NCI-H2227 (cell line): ENCODE results near the gene IL36RN.
"Not testable (repeated sequence)": the region's sequence is repeated elsewhere in the genome, so short reads cannot be mapped to it uniquely, and the experiment has no call there.

Experiments
- DNase-seq: peaks from one replicate; lab custom pipeline; 2025; ENCODE audit not compliant: unreplicated experiment; lab: John Stamatoyannopoulos, UW

Gene IL36RN

DNA sequence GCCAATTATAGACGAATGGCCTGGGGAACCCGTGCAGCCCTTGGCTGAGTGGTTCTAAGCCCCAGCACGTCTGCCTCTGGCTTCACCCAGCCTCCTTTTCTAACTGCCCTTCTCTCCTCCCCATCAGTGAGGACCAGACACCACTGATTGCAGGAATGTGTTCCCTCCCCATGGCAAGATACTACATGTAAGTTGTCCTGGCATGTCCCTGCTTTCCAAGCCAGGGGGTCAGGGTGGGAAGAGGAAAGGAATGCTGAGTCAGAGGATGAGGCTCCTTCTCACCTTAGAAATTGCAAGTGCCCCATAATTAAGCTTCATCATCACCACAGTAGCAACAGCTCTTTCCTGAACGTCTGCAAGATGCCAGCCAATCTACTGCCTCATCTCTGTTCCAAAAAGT, 13.6 kb downstream of the IL36RN start:
- no peak for DNase-seq

DNA sequence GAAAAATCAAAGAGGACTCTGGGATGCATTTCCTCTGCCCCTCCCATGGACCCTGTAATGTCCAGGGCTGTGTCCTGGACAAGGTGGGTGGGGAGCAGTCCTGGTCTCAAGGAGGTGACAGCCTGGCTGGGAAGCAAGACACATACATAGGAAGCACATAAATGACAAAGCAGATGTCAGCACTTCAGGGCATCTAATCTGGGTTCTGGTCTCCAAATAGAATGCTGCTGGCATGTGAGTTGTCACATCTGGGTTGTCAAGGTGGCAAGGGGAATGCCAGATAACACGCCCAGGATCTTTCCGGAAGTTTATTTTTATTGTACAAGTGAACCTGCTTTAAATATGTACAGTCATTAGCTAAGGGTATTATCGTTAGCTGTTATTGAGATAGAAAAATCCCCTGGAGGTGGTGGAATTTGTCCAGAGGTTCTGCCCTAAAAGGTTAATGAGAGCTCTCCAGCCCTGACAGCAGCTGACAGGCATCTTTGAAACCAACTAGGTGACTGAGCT, 14.4 kb downstream of the IL36RN start:
- DNase-seq, result no peak

DNA sequence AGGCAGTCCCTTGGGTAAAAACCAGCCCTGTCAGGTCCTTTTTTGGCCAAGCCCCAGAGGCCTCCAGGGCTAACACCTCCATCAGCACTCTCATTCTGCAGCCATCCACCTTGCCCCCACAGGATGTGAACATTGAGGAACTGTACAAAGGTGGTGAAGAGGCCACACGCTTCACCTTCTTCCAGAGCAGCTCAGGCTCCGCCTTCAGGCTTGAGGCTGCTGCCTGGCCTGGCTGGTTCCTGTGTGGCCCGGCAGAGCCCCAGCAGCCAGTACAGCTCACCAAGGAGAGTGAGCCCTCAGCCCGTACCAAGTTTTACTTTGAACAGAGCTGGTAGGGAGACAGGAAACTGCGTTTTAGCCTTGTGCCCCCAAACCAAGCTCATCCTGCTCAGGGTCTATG, 16.0 kb downstream of the IL36RN start:
- DNase-seq, result no peak

DNA sequence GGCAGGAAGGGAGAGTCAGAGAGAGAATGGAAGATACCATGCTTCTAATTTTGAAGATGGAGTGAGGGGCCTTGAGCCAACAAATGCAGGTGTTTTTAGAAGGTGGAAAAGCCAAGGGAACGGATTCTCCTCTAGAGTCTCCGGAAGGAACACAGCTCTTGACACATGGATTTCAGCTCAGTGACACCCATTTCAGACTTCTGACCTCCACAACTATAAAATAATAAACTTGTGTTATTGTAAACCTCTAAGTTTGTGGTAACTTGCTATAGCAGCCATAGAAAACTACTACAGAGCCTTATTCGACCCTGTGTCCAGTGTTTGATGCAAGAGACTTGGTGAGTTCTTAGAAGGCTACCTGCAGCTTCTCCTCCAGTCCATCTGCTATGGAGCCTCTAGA, 16.6 kb downstream of the IL36RN start:
- no peak for DNase-seq

DNA sequence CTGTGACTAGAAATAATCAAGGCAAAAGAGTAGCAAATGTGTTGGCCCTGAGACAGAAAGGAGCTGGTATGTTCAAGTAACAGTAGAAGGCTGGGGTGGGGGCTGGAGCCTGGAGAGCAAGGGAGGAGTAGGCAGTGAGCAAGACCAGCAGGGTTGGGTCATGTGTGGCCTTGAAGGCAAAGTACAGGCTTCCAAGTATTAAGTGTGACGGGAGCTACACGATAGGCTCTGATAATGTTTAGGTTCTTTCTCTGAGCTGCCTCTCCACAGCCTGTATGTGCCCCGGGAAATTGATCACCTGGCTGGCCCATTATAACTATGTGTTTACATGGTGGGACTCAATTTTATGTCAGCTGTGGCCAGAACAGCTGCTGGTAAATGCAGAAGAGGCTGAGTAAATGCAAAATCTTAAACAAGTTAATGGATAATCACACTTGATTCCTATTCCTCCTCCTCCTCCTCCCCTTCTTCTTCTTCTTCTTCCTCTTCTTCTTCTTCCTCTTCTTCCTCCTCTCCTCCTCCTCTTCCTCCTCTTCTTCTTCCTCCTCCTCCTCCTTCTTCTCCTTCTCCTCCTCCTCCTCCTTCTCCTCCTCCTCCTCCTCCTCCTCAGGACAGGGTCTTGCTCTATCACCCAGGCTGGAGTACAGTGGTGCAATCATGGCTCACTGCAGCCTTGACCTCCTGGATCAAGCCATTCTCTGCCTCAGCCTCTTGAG, 18.1 kb downstream of the IL36RN start:
- DNase-seq, result no peak

DNA sequence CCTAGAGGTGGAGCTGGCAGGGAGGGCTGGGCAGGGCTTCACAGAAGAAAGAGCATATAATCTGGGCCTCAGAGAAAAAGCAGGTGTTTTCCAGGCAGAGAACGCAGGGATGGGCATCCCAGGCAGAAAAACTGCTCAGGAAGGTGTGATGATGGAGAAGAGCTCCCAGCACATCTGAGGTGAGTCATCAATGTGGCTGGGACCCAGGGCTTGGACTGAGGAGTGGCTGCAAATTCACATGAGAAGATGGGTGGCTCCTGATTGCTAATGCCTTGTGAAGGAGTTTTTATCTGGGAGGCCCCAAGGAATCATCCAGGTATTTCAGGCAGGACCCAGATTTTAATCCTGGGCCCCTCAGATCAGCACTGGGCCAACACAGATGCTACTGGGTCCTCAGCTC, 18.9 kb downstream of the IL36RN start:
- no peak for DNase-seq

DNA sequence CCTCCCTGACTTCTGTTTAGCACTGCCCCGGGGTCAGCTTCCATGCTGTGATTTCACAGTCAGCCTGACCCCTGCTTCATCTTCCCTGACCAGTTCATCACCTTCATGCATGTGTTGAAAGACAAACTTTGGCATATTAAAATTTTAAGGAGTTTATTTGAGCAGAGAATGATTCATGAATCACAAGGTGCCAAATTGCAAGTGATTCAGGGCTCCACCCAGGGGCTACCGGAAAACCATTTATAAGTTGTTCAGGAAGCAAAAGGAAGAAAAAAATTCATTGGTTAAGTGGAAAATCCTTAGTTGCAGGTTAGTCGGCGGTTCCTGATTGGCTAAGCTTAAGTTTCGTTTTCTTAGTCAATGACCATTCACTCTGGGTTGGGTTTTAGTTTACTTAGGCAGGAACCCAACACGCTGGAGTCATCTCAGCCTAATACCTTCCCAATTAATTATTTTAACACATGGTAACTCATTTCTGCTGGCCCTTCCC, 19.4 kb downstream of the IL36RN start:
- no peak for DNase-seq

DNA sequence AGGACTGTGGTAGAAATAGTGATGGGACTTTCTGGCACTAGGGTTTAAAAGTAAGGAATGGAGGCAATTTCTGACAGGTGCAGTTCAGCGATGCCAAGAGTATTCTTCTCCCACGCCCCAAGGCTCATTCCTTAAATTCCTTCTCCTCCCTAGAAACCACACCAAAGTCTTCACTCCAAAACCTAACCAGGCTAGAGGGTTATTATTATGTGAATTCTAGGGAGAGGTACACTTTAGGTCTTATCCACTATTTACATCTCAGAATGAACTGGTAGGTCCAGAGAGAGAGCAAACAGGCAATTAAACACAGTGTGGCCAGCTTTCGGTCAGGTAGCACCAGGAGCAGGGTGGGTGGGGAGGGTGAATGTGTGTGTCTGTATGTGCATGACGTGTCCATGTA, 20.1 kb downstream of the IL36RN start:
- no peak for DNase-seq

DNA sequence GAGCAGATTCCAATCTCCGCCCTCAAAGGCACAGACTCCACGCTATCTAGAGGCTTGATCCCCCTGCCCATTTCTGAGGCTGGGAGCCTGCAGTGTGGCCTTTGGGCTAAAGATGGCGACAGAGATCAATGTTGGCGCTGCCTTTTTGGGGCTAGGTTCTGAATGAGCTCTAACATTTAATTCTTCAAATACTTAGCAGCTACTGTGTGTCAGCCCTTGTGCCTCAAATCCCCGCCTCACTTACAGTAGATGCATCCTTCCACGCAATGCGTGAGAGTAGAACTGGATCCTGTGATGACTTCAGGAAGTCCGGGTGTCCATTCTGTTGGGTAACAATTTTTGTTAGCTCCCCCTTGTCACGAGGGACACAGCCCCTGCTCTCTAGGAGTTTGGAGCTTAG, 21.1 kb downstream of the IL36RN start:
- DNase-seq, result peak; percentile 51

DNA sequence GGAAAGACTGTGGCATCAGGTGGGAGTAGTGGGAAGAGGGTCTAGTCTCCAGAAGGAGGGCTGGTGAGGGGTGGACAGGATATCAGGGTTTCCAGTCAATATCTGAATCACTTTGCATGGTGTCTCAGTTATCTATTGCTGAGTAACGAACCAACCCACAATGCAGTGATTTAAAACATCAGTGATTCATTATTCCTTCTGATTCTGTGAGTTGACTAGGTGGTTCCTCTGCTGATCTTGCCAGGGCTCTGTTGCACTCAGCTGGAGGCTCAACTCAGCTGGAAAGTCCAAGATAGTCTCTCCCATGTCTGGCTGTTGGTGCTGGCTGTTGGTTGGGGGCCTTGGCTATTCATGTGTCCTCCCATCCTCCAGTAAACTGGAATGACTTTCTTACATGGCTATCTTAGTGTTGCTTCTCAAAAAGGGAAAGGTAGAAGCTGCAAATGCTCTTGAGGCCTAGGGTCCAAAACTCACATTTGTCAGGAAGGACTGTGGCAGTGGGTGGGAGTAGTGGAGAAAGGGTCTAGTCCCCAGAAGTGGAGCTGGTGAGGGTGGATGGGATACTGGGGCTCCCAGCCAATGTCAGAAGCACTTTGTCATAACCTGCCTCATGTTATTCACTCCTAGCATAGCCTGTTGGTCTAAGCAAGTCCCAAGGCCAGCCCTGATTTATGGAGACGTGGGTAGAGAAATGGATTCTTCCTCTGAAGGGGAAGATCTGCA, 22.7 kb downstream of the IL36RN start:
- no peak for DNase-seq

DNA sequence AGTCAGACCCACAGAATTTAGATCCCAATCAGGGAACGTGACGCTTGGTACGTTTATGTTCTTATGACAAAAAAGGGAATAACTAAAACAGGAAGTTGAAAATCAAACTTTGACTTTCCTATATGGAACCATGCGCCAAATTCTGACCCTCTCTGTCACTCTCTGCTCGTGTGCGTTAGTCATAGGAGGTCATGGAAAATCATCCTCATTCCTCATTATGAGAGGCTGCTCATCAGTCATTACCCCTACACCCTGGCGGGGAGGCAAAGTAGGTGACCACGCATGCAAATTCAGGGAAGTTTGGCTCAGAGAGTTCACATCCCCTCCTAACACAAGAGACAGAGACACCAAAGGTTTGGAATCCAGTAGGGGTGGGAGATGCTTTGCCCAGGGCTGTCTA, 24.3 kb downstream of the IL36RN start:
- no peak for DNase-seq

DNA sequence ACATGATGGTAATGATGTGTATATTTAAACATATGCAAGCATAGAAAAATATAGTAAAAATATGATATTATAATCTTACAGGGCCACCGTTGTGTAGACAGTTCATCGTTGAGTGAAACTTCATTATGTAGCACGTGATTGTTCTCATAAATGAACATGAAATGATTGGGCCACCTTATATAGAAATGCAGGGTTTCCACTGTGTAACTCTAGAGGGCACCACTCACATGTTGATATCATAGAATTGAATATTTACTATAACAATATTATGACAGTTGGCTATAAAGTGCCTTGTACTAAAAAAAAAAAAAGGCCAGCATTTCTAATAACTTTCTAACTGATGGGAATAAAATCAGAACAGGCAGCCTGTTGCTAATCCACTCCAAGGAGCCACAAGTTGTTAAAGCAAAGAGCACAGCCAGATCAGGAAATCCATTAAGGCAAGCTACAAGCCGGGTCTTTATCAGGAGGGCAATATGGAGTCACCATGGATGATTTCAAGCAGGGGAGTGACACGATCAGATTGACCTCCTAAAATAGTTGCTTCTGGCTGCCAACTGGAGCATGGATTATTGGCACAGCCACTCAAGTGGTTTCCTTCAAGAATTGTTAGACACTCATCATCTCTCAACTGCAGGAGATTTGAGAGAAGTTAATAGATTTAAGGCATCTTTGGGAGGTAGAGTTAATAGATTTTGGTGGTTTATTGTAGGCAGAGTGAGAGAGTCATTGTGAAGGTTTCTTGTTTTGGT, 25.4 kb downstream of the IL36RN start:
- no peak for DNase-seq

DNA sequence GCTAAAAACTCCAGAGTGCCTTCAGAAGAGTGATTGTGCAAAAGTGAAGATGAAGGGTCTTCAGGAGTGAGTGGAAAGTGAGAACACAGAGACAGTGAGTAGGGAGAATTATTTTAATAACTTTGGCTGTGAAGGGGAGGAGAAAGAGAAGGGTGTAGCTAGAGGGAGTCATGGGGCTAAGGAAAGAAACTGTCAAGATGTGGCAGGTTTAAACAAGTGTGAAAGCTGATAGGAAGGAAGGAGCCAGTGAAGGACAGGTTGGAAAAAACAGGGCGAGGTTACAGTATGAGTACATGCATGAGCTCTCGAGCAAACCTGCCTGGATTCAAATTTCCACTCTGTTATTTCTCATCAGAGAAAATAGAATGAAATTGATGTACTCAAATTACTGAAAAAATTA, 26.5 kb downstream of the IL36RN start:
- no peak for DNase-seq

DNA sequence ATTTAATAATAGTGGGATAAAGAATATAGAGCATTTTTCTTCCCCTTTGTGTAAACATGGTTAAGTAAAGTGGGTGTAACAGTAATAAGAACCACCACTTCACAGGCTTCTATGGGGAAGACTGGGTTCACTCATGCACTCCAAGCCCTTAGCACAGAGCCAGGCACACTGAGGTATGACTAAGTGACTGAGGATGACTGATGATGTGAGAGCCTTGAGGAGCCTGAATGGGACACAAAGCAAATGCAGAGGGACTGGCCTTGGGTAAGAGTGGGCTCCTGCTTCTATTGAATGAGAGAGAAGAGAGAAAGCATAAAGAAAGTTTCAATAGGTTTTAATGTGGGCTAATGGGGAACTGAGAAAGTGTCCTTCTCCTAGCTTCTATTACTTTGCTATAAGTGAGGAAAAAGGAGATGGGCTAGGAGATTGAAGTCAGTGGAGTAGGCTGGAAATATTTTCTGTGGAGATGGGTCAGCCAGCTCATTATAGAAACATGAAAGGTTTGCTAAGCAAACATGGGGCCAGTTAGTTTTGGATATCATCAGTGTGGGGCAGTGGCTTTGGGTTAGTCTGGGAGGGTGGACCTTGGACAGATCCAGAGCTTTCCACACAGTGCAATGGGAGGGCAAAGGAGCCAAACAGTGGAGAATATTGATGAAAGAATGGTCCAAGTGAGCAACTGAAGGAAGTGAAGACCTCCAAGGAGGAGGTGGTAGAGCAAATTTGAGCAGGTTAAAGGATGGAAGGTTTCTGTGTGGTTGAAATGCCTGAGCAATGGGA, 29.4 kb downstream of the IL36RN start:
- no peak for DNase-seq

DNA sequence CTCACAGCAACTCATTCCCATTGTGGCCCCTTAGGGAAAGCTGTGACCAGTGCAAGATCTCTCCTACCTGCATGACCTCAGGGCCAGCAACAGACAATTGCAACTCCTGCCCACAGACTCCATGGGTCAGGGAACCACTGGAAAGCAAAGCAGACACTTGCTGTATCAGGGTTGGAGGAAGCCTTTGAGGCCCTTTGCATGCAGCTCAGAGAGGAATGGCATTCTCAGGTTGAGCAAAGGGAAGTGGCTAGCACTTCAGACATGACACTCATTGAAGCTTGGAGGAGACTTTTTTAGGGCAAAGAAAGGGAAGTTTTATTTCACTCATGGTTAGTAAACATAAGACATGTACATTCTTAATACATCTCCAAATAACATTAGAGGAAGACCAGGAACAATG, 30.9 kb downstream of the IL36RN start:
- DNase-seq, result no peak

DNA sequence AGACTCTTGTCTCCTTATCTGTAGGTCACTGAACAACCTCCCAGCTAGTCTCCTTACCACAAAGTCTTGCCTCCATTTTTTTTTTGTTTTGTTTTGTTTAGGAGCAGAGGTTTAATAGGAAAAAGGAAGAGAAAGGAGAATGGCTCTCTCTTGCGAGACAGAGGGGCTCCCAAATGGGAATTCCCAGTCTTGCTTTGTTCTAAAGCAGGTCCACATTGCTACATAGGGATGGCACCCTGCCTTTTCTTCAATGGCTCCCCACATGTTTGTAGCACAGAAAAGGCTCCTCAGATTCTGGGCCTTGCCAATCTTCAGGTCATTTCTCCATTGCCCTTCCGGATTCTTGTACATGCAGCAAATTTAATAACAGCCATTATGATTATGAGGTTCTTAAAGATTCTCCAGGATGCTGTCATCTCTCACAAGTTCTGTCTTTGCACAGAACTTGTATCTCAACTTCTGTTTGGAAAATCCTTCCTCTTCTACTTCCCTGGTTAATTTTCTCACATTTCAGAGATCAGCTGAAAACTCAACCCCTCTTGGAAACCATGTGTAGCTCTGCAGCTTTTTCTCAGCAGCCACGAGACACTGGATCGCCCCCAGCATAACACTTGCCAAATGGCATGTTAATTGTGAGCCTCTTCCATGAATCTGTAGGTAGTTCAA, 32.4 kb downstream of the IL36RN start:
- DNase-seq, result no peak

DNA sequence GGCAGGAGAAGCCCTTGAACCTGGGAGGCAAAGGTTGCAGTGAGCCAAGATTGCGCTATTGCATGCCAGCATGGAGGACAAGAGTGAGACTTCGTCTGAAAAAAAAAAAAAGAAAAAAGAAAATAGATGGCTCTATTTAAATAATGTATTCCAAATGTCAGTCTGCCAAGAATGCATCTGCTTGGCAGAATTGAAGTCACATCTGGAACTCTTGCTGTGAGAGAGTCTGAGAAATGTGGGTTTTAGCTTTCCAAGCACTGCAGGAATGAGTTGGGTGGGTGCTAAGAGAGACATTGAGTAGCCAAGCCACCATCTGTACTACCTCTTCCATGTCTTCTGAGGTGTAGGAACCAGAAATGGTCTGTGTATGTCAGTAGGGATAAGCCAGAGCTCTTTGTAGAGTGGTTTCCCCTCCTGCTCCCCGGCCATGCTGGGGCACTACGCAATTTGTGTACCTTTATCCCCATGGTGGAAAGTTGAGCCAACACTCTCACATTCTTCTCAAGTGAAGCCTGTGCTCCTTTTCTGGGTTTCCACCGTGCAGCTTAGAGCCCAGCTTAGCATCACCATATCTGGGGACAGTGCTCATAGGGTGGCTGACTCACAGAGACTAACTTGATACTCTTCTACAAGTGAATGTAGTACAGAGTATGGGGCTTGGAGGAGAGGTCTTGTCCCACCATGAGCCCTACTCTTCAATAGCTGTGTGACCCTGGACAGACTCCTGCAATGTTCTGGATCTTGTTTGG, 34.0 kb downstream of the IL36RN start:
- no peak for DNase-seq

DNA sequence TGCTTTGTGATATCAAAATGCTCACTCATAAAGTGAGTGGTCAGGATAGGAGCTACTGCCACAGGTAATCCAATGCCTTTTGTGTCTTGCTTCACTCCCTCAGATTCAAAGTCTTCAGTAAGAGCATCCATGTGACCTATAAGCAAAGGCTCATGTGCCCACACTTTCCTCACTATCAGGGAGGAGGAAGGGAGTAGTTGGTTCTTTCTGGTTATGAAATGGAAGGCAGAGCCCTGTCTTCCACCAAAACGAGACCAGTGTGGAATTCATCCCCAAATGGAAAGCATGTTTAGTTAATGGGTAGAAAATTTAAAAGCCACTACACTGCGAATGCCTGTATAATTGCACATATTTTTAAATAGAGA, 34.6 kb downstream of the IL36RN start:
- DNase-seq, result no peak

DNA sequence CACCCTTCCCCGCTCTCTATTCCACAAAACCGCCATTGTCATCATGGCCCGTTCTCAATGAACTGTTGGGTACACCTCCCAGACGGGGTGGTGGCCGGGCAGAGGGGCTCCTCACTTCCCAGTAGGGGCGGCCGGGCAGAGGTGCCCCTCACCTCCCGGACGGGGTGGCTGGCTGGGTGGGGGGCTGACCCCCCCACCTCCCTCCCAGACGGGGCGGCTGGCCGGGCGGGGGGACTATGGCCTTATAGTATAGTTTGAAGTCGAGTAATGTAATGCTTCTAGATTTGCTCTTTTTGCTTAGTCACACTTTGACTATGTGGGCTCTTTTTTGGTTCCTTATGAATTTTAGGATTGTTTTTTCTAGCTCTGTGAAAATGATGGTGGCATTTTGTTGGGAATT, 37.3 kb downstream of the IL36RN start:
- DNase-seq, result not testable (repeated sequence)
